Mesodermal cell (in vitro differentiated cells): ENCODE results near the gene KIF5C.

ENCODE experiments used
- H3K27ac ChIP-seq: 2 replicates; pipeline ENCODE4 v1.7.0; 2013; ENCODE audit warnings: mild to moderate bottlenecking, low read depth, low read length, moderate library complexity; ENCODE audit not compliant: severe bottlenecking
- H3K36me3 ChIP-seq: 2 replicates; pipeline ENCODE4 v1.7.1; 2013; ENCODE audit warnings: mild to moderate bottlenecking, low read length, moderate library complexity; ENCODE audit not compliant: control insufficient read depth, insufficient read depth
- H3K4me1 ChIP-seq: one replicate; pipeline ENCODE4 v1.7.1; 2013; ENCODE audit warnings: mild to moderate bottlenecking, low read length; ENCODE audit not compliant: insufficient read depth, control insufficient read depth, poor library complexity, severe bottlenecking
- H3K4me3 ChIP-seq: 2 replicates; pipeline ENCODE4 v1.7.0; 2013; ENCODE audit warnings: low read length, control low read depth, mild to moderate bottlenecking; ENCODE audit not compliant: insufficient read depth, poor library complexity, severe bottlenecking; ENCODE audit errors: extremely low read depth
- H3K9me3 ChIP-seq: 2 replicates; pipeline ENCODE4 v1.7.1; 2013; ENCODE audit warnings: mild to moderate bottlenecking, low read length, moderate library complexity; ENCODE audit not compliant: control insufficient read depth
- WGBS, 2 experiments: methylation state at CpG; one replicate each; pipeline ENCODE4 v1.1.5; 2013; ENCODE audit warnings: missing lambda C conversion rate in 2 of 2; ENCODE audit not compliant: insufficient coverage in 2 of 2; 5-methylcytosine and 5-hydroxymethylcytosine counted together

KIF5C gene

GRCh38 chr2:148865512-148865911 lies 9.5 kb upstream of the KIF5C start:
- Histone ChIP-seq H3K9me3 (no peaks in the 10 kb centered on the region), H3K27ac (no peak overlapping the region), H3K36me3 (no peaks in the 10 kb centered on the region), H3K4me1 (no peaks in the 10 kb centered on the region), H3K4me3 (no peak overlapping the region)
- 84 to 89% methylated on average over 3 to 5 of the region's 5 CpGs for WGBS, 2 experiments

GRCh38 chr2:148866091-148866490 lies 8.9 kb upstream of the KIF5C start:
- no peak overlapping the region for H3K4me3 ChIP-seq
- no peak overlapping the region for H3K27ac ChIP-seq
- WGBS, 2 experiments, result no CpG with 5 or more reads among the region's 4 CpGs
- no peaks in the 10 kb centered on the region for H3K36me3 ChIP-seq
- H3K9me3 ChIP-seq, result no peaks in the 10 kb centered on the region
- H3K4me1 ChIP-seq, result no peaks in the 10 kb centered on the region

- Histone ChIP-seq H3K4me1 (no peaks in the 10 kb centered on the region), H3K27ac (no peak overlapping the region), H3K36me3 (no peaks in the 10 kb centered on the region), H3K9me3 (no peaks in the 10 kb centered on the region), H3K4me3 (no peak overlapping the region)
- 86 to 93% methylated on average over 2 to 4 of the region's 4 CpGs for WGBS, 2 experiments
These were observed 7.8 kb upstream of the KIF5C start for GRCh38 chr2:148867079-148867769.

GRCh38 chr2:148875387-148876051 lies 492 bp downstream of the KIF5C start:
- WGBS, 2 experiments, result 0 to 1% methylated on average over 21 to 40 of the region's 74 CpGs
- Histone ChIP-seq H3K36me3 (no peaks in the 10 kb centered on the region), H3K27ac (no peak overlapping the region), H3K9me3 (peaks cover 11% of the 10 kb centered on the region), H3K4me1 (peaks cover 3% of the 10 kb centered on the region), H3K4me3 (peak overlapping the region; percentile 51)

GRCh38 chr2:148876202-148876594 lies 1.2 kb downstream of the KIF5C start:
- H3K9me3 ChIP-seq, result peaks cover 13% of the 10 kb centered on the region
- peak overlapping the region; percentile 51 for H3K4me3 ChIP-seq
- no peaks in the 10 kb centered on the region for H3K36me3 ChIP-seq
- 1% methylated on average over 14 of the region's 25 CpGs; no CpG with 5 or more reads in 1 of the 2 experiments for WGBS, 2 experiments
- H3K4me1 ChIP-seq, result peaks cover 3% of the 10 kb centered on the region
- H3K27ac ChIP-seq, result no peak overlapping the region

GRCh38 chr2:148876595-148877402 lies 1.8 kb downstream of the KIF5C start:
- H3K36me3 ChIP-seq, result no peaks in the 10 kb centered on the region
- no peak overlapping the region for H3K27ac ChIP-seq
- H3K9me3 ChIP-seq, result peaks cover 13% of the 10 kb centered on the region
- peaks cover 3% of the 10 kb centered on the region for H3K4me1 ChIP-seq
- WGBS, 2 experiments, result 12 to 17% methylated on average over 25 to 30 of the region's 34 CpGs
- peak overlapping the region; percentile 51 for H3K4me3 ChIP-seq

GRCh38 chr2:148877403-148877740 lies 2.3 kb downstream of the KIF5C start:
- no peak overlapping the region for H3K4me3 ChIP-seq
- no peaks in the 10 kb centered on the region for H3K36me3 ChIP-seq
- H3K9me3 ChIP-seq, result peaks cover 13% of the 10 kb centered on the region
- peaks cover 3% of the 10 kb centered on the region for H3K4me1 ChIP-seq
- H3K27ac ChIP-seq, result no peak overlapping the region
- 100% methylated on average over 1 of the region's 1 CpG; no CpG with 5 or more reads in 1 of the 2 experiments for WGBS, 2 experiments

- WGBS, 2 experiments, result 100% methylated on average over 1 of the region's 2 CpGs; no CpG with 5 or more reads in 1 of the 2 experiments
These were observed 5.6 kb downstream of the KIF5C start for GRCh38 chr2:148880636-148881035.

GRCh38 chr2:148882051-148882450 lies 7.0 kb downstream of the KIF5C start:
- no peaks in the 10 kb centered on the region for H3K36me3 ChIP-seq
- no peaks in the 10 kb centered on the region for H3K4me1 ChIP-seq
- H3K9me3 ChIP-seq, result peaks cover 5% of the 10 kb centered on the region
- no peak overlapping the region for H3K4me3 ChIP-seq
- H3K27ac ChIP-seq, result no peak overlapping the region
- WGBS, 2 experiments, result 85 to 87% methylated on average over 7 to 9 of the region's 9 CpGs

More at GRCh38 chr2:148880636-148881035, 5.6 kb downstream of the KIF5C start:
- Histone ChIP-seq H3K4me1 (peaks cover 3% of the 10 kb centered on the region), H3K4me3 (no peak overlapping the region), H3K36me3 (no peaks in the 10 kb centered on the region), H3K27ac (no peak overlapping the region), H3K9me3 (peaks cover 5% of the 10 kb centered on the region)

- 93% methylated on average over 8 to 10 of the region's 10 CpGs for WGBS, 2 experiments
- no peak overlapping the region for H3K4me3 ChIP-seq
- peaks cover 5% of the 10 kb centered on the region for H3K9me3 ChIP-seq
- no peaks in the 10 kb centered on the region for H3K36me3 ChIP-seq
- H3K27ac ChIP-seq, result no peak overlapping the region
- H3K4me1 ChIP-seq, result no peaks in the 10 kb centered on the region
These were observed 10.2 kb downstream of the KIF5C start for GRCh38 chr2:148885209-148885608.
